ENCODE data around the gene STK36. TPM values are rescaled to one million over a fixed set of nuclear protein-coding genes. Genes with fewer than 3 reads are reported as not detected.

STK36 gene
- total RNA-seq, 8 experiments from 2014 or later, result 12.7 to 93.3 (median 26.0) TPM

DNA sequence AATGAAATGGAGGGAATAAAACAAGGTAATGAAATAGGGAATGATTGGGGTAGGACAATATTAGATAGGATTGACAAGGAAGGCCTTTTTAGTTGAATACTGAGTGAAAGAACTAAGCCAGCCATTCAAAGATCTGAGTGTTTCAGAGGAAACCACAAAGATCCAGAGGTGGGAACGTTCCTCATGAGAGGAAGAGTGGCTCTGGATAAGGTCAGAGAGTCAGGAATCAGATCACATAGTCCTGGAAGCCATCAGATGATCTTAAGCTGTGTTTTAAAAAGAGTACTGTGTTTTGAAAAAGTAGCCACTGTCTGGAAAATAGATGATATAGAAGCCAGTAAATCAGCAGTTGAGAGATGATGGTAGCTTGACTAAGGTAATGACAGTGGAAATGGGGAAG is 50.5 kb downstream of the STK36 start:
- 25 to 100% (median 74%) methylated on average over 1 of the region's 1 CpG; no CpG with 5 or more reads in 2 of the 10 experiments for WGBS, 10 experiments
- H3K4me3 ChIP-seq, result no peak overlapping the region
- no peak for ATAC-seq (replicated peaks in 6 of 8)
- in situ Hi-C loops (cut with MboI; ENCODE audit: low pct_unique_long_range_greater_than_20kb in 2 of 9, low sequenced_read_pairs in 9 of 9, unreplicated experiment in 9 of 9), result loop anchor here in 2 of 9 experiments (10.0 to 25.0 kb wide), 2 partner anchors 115 to 122 kb away; partner anchors contain the start of gene PRKAG3 (in 1 of the 2)
- peaks cover 0 to 5% of the 10 kb centered on the region in 2 donors for H3K4me1 ChIP-seq (replicated peaks in 1 of 2)
- no peak overlapping the region for H3K27ac ChIP-seq

- no peak for ATAC-seq (replicated peaks in 6 of 8)
- Histone ChIP-seq H3K27ac (no peak overlapping the region), H3K4me3 (no peak overlapping the region), H3K4me1 (replicated peaks in 1 of 2) (peaks cover 0 to 5% of the 10 kb centered on the region in 2 donors)
- 20 to 100% (median 84%) methylated on average over 1 of the region's 1 CpG; no CpG with 5 or more reads in 2 of the 10 experiments for WGBS, 10 experiments
- in situ Hi-C loops (cut with MboI; ENCODE audit: low pct_unique_long_range_greater_than_20kb in 2 of 9, low sequenced_read_pairs in 9 of 9, unreplicated experiment in 9 of 9), result loop anchor here in 2 of 9 experiments (10.0 to 25.0 kb wide), 2 partner anchors 114 to 122 kb away; partner anchors contain the start of gene PRKAG3 (in 1 of the 2)
Observed at GRCh38 chr2:218722876-218723785, 51.2 kb downstream of the STK36 start.

GRCh38 chr2:218726004-218726574 is 54.2 kb downstream of the STK36 start:
- no peak overlapping the region for H3K27ac ChIP-seq

GRCh38 chr2:218727502-218728165 is 55.7 kb downstream of the STK36 start:
- Histone ChIP-seq H3K4me3 (no peak overlapping the region), H3K27ac (no peak overlapping the region), H3K4me1 (replicated peaks in 1 of 2) (peaks cover 0 to 4% of the 10 kb centered on the region in 2 donors)
- in situ Hi-C loops (cut with MboI; ENCODE audit: low pct_unique_long_range_greater_than_20kb in 2 of 9, low sequenced_read_pairs in 9 of 9, unreplicated experiment in 9 of 9), result loop anchor here in 1 of 9 experiments (10.0 kb wide), 1 partner anchor 117 kb away; no protein-coding TSS in a partner anchor
- no peak for ATAC-seq (replicated peaks in 6 of 8)
- WGBS, 10 experiments, result 75 to 97% (median 94%) methylated on average over 1 to 6 of the region's 6 CpGs; no CpG with 5 or more reads in 2 of the 10 experiments

More at GRCh38 chr2:218726004-218726574, 54.2 kb downstream of the STK36 start:
- no peak for ATAC-seq (replicated peaks in 6 of 8)
- Histone ChIP-seq H3K4me3 (no peak overlapping the region), H3K4me1 (replicated peaks in 1 of 2) (peaks cover 0 to 5% of the 10 kb centered on the region in 2 donors)
- in situ Hi-C loops (cut with MboI; ENCODE audit: low pct_unique_long_range_greater_than_20kb in 2 of 9, low sequenced_read_pairs in 9 of 9, unreplicated experiment in 9 of 9), result loop anchor here in 1 of 9 experiments (10.0 kb wide), 1 partner anchor 119 kb away; no protein-coding TSS in a partner anchor
- 76 to 100% (median 96%) methylated on average over 1 to 6 of the region's 6 CpGs; no CpG with 5 or more reads in 1 of the 10 experiments for WGBS, 10 experiments

GRCh38 chr2:218729640-218730039 is 57.8 kb downstream of the STK36 start:
- Histone ChIP-seq H3K4me3 (no peak overlapping the region), H3K27ac (no peak overlapping the region), H3K4me1 (replicated peaks in 1 of 2) (no peaks in the 10 kb centered on the region)
- in situ Hi-C loops (cut with MboI; ENCODE audit: low pct_unique_long_range_greater_than_20kb in 2 of 9, low sequenced_read_pairs in 9 of 9, unreplicated experiment in 9 of 9), result loop anchor here in 1 of 9 experiments (10.0 kb wide), 1 partner anchor 115 kb away; no protein-coding TSS in a partner anchor
- ATAC-seq (replicated peaks in 6 of 8), result no peak
- WGBS, 10 experiments, result 88 to 100% (median 100%) methylated on average over 1 to 3 of the region's 3 CpGs

DNA sequence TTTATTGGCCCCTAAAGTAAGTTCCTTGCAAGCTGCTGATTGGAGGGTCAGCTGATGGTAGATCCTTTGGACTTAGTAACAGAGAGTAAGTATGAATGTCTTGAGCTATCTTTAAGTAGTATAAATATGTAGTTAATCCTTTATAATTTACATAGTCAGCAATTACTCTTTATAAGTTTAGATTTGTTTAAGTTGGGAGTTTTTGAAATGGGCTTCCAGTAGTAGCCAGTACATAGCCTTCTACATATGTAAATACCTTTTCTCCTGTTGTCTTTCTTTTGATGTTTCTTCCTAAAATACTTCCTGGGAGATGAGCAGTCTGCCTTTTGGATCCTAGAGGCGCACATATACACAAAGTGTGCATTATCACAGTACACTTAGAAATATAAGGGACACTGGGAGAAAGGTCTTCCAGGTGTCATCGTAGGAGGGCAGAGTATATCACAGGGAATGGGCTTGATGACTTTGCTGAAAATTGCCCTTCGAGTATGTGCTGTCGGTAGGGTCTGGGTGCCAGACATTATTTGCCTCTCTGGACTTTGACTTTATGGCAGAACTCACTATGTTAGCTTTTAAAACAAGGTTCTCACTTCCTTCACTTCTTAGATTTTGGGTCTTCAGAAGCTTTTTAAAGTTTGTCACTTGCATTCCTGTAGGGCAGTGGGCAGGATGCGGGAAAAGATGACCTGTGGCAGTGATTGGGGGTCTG is 60.3 kb downstream of the STK36 start:
- Histone ChIP-seq H3K4me1 (replicated peaks in 1 of 2) (no peaks in the 10 kb centered on the region), H3K4me3 (no peak overlapping the region), H3K27ac (no peak overlapping the region)
- peak in 2 of 8 experiments; percentile 10 to 11 for ATAC-seq (replicated peaks in 6 of 8)
- 90 to 100% (median 100%) methylated on average over 1 to 5 of the region's 5 CpGs; no CpG with 5 or more reads in 1 of the 10 experiments for WGBS, 10 experiments
- in situ Hi-C loops (cut with MboI; ENCODE audit: low pct_unique_long_range_greater_than_20kb in 2 of 9, low sequenced_read_pairs in 9 of 9, unreplicated experiment in 9 of 9), result no loop called here

DNA sequence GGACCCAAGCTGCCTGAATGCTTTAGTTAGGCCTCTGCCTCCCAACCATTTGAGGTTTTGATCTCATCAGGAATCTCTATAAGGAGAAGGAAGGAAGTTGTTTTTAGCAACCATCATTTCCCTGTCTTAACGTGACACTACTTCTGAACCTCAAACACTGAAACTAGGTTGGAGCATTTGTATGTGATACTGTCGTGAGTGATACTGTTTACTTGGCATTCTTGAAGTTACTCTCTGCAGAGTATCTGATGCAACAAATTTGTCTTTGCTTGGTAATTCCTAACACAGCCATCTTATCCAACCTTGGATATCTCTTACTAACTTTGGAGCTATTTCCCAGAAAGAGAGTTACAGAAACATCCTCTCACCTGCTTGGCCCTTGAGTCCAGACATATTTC is 60.9 kb downstream of the STK36 start:
- 40 to 100% (median 88%) methylated on average over 1 to 2 of the region's 2 CpGs; no CpG with 5 or more reads in 1 of the 10 experiments for WGBS, 10 experiments
- no peak overlapping the region for H3K27ac ChIP-seq
- in situ Hi-C loops (cut with MboI; ENCODE audit: low pct_unique_long_range_greater_than_20kb in 2 of 9, low sequenced_read_pairs in 9 of 9, unreplicated experiment in 9 of 9), result no loop called here
- H3K4me3 ChIP-seq, result no peak overlapping the region
- no peak for ATAC-seq (replicated peaks in 6 of 8)
- H3K4me1 ChIP-seq (replicated peaks in 1 of 2), result no peaks in the 10 kb centered on the region

- no peaks in the 10 kb centered on the region for H3K4me1 ChIP-seq (replicated peaks in 1 of 2)
- H3K27ac ChIP-seq, result no peak overlapping the region
- H3K4me3 ChIP-seq, result no peak overlapping the region
- WGBS, 10 experiments, result 40 to 100% (median 93%) methylated on average over 1 to 6 of the region's 6 CpGs; no CpG with 5 or more reads in 3 of the 10 experiments
- ATAC-seq (replicated peaks in 6 of 8), result peak in 1 of 8 experiments; percentile 8
- in situ Hi-C loops (cut with MboI; ENCODE audit: low pct_unique_long_range_greater_than_20kb in 2 of 9, low sequenced_read_pairs in 9 of 9, unreplicated experiment in 9 of 9), result no loop called here
Observed at GRCh38 chr2:218733171-218734021, 61.5 kb downstream of the STK36 start.

GRCh38 chr2:218734190-218734975 is 62.5 kb downstream of the STK36 start:
- ATAC-seq (replicated peaks in 6 of 8), result no peak
- in situ Hi-C loops (cut with MboI; ENCODE audit: low pct_unique_long_range_greater_than_20kb in 2 of 9, low sequenced_read_pairs in 9 of 9, unreplicated experiment in 9 of 9), result no loop called here
- no peak overlapping the region for H3K27ac ChIP-seq
- H3K4me1 ChIP-seq (replicated peaks in 1 of 2), result no peaks in the 10 kb centered on the region
- H3K4me3 ChIP-seq, result no peak overlapping the region
- 67 to 100% (median 90%) methylated on average over 4 to 8 of the region's 8 CpGs; no CpG with 5 or more reads in 2 of the 10 experiments for WGBS, 10 experiments

DNA sequence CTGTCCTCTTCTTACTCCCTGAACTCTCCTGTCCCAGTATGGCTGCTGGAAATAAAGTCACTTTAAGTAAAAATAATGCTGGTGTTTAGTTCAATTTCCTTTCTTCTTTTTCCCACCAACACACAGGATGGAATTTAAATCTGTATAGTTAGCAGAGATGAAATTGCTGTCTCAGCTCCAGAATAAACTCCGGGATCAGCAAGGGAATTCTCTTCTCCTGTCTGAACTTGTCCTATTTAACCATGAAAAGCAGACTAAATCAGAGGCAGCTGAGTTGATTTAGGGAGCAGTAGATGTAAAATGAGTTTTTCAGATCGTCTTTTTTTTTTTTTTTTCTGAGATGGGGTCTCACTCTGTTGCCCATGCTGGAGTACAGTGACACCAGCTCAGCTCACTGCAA is 64.6 kb downstream of the STK36 start:
- in situ Hi-C loops (cut with MboI; ENCODE audit: low pct_unique_long_range_greater_than_20kb in 2 of 9, low sequenced_read_pairs in 9 of 9, unreplicated experiment in 9 of 9), result no loop called here
- Histone ChIP-seq H3K4me1 (replicated peaks in 1 of 2) (no peaks in the 10 kb centered on the region), H3K27ac (no peak overlapping the region), H3K4me3 (no peak overlapping the region)
- 14 to 100% (median 89%) methylated on average over 1 of the region's 2 CpGs; no CpG with 5 or more reads in 4 of the 10 experiments for WGBS, 10 experiments
- ATAC-seq (replicated peaks in 6 of 8), result no peak

- 72 to 100% (median 87%) methylated on average over 2 to 5 of the region's 6 CpGs; no CpG with 5 or more reads in 1 of the 10 experiments for WGBS, 10 experiments
- H3K4me1 ChIP-seq (replicated peaks in 1 of 2), result peaks cover 2 to 18% of the 10 kb centered on the region in 2 donors
- H3K4me3 ChIP-seq, result no peak overlapping the region
- H3K27ac ChIP-seq, result no peak overlapping the region
- ATAC-seq (replicated peaks in 6 of 8), result no peak
- in situ Hi-C loops (cut with MboI; ENCODE audit: low pct_unique_long_range_greater_than_20kb in 2 of 9, low sequenced_read_pairs in 9 of 9, unreplicated experiment in 9 of 9), result no loop called here
Observed at GRCh38 chr2:218743068-218743467, 71.2 kb downstream of the STK36 start.

Data from motor neuron (in vitro differentiated cells).